Activated naive CD8-positive, alpha-beta T cell treated with anti-CD3 and anti-CD28 coated beads, Interleukin-2, amount 50 U/mL, for 16 hours (primary cell): ENCODE results near the gene FXN.
"Not testable (repeated sequence)": the region's sequence is repeated elsewhere in the genome, so short reads cannot be mapped to it uniquely, and the experiment has no call there.

Source experiments
- DNase-seq: peaks from one replicate; pipeline ENCODE4 v3.0.0-alpha.2; 2020; ENCODE audit warnings: low read depth, low spot score

Gene FXN

DNA sequence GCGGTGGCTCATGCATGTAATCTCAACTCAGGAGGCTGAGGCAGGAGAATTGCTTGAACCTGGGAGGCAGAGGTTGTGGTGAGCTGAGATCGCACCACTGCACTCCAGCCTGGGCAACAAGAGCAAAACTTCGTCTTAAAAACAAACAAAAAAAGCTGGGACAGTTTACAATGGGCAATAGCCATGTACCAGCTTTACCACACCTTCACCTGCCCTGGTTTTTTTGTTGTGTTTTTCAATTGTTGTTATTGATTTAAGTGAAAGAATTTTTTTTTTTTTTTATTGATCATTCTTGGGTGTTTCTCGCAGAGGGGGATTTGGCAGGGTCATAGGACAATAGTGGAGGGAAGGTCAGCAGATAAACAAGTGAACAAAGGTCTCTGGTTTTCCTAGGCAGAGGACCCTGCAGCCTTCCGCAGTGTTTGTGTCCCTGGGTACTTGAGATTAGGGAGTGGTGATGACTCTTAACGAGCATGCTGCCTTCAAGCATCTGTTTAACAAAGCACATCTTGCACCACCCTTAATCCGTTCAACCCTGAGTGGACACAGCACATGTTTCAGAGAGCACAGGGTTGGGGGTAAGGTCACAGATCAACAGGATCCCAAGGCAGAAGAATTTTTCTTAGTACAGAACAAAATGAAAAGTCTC, 67.9 kb downstream of the FXN start:
- DNase-seq: not testable (repeated sequence)

DNA sequence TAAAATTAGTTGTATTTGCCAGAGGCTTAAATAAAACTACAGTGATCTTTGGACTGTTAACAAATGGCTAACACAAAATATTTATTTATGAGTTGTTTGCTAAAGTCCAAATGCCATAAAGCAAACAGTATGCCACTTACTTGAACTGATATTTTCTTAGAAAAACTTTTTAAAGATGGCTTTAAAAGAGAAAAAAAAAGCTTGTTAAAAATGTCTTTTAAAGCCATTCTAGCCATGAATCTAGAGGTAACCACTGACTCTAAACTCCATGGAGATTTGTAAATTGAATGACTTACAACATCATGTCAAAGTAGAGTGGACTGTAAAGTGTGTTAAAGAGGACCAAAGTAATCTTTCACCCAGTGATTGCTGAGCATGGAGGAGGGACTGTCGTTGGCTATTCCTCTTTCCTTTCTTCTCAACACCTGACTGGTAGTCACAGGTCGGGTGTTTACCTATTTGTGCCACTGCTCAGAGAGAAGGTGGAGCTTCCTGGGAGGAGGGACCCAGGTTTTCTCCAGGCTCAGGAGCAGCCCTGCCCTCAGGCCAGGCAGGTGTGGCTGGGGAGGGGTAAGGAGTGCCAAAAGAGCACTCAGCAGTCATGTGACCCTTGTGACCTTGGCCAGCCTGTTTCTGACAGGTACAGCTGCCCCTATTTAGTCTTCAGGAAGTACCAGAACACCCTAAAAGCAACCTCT, 69.4 kb downstream of the FXN start:
- DNase-seq: no peak

DNA sequence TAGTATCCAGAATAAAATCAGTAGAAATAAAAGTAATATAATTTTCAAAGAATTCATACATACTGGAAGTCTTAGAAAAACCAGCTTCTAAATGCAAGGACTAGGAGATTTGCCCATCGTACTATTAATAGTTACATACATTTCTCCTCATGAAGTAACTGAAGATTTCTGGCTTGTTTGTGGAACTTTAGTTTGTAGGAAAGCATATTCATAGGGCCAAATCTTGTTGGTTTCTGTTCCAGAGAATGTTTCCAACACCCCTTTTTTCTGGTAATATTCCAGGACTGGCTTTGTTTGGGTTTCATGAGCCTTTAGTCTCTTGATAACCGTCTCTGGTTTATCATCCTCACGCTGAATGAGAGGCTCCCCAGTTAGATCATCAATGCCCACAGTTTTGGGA, 72.2 kb downstream of the FXN start:
- no peak for DNase-seq

DNA sequence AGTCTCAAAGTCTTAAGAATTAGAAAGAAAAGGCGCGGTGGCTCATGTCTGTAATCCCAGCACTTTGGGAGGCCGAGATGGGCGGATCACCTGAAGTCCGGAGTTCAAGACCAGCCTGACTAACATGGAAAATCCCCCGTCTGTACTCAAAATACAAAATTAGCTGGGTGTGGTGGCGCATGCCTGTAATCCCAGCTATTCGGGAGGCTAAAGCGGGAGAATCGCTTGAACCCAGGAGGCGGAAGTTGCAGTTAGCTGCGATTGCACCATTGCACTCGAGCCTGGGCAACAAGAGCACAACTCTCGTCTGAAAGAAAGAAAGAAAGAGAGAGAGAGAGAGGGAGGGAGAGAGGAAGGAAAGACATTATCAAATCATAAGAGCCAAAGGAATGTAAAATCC, 73.2 kb downstream of the FXN start:
- DNase-seq: not testable (repeated sequence)

DNA sequence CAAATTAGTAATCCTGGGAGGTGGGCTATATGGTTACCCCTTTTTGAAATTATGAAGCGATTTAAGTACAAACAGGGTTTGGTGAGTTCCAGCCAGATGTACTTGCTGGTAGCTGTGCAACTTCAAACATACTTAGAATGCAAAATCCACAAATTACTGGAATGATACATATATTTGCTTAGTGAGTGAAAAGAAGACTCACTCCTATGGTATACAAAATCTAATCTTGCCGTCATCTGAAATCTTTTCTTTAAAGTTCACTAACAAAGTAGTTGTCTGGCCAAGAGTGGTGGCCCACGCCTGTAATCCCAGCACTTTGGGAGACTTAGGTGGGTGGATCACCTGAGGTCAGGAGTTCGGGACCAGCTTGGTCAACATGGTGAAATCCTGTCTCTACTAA, 73.6 kb downstream of the FXN start:
- DNase-seq: no peak

DNA sequence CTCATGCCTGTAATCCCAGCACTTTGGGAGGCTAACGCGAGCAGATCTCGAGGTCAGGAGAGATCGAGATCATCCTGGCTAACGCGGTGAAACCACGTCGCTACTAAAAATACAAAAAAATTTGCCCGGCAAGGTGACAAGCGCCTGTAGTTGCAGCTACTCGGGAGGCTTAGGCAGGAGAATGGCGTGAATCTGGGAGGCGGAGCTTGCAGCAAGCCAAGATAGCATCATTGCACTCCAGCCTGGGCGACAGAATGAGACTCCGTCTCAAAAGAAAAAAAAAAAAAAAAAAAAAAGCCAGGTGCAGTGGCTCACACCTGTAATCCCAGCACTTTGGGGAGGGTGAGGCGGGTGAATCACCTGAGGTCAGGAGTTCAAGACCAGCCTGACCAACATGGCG, 77.1 kb downstream of the FXN start:
- DNase-seq: not testable (repeated sequence)

DNA sequence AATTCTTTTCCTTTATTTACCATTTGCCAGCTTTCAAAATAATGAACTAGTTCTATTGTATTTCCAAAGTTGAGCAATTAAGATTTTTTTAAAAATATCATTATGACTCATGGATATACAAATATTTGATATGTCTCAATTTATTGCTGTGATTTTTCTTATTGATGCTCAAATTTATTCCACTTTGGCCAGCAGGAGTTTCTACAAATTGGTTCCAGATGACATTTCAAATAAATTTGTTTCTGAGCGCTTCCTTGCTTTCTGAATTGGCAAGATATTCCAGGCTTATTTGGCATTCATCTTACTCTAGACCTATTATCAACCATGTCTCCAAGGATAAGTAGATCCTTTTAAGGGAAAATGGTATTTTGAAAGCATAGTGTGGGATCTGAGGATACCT, 80.1 kb downstream of the FXN start:
- DNase-seq: no peak

DNA sequence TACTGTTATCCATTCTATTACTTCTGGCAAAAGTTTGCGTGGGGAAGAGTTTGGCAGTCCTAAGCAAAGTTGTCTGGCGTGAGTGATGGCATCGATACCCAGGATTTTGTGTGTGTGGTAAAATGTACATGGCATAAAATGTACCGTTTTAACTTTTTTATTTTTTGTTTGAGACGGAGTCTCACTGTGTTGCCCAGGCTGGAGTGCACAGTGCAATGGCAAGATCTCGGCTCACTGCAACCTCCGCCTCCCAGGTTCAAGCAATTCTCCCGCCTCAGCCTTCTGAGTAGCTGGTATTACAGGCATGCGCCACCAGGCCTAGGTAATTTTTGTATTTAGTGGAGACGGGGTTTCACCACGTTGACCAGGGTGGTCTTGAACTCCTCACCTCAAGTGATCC, 83.1 kb downstream of the FXN start:
- DNase-seq: no peak

DNA sequence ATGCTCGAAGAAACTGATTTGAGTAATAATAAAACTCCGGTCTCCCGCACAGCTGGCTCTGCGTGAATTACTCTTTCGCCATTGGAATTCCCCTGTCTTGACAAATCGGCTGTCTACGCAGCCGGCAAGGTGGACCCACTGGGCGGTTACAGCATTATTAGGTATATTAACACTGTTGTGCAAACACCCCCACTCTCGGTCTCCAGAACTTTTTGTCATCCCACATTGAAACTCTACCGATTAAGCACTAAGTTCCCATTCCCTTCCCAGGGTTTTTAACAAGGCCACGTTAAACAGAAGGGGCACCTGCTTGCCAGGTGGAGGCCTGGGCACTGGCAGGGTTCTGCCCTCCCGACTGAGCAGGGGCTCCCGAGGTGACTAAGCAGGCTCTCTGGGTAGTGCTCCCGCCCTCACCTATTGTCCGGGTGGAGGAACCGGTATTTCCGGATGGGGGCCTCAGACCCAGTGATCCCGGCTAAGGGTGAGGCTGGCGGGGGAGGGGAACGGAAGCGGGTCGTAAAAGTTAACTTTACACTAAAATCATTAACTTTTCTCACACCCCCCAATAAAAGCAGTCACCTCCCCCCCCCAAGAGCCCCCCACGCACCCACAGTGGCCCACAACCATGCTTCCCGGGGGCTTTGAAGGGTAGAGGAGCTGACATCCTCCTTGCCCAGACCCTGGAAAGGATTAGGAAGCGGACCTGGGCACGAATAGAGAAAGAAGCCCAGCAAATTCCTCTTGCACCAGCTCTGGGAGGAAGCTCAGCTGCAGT, 85.0 kb downstream of the FXN start:
- DNase-seq: no peak

DNA sequence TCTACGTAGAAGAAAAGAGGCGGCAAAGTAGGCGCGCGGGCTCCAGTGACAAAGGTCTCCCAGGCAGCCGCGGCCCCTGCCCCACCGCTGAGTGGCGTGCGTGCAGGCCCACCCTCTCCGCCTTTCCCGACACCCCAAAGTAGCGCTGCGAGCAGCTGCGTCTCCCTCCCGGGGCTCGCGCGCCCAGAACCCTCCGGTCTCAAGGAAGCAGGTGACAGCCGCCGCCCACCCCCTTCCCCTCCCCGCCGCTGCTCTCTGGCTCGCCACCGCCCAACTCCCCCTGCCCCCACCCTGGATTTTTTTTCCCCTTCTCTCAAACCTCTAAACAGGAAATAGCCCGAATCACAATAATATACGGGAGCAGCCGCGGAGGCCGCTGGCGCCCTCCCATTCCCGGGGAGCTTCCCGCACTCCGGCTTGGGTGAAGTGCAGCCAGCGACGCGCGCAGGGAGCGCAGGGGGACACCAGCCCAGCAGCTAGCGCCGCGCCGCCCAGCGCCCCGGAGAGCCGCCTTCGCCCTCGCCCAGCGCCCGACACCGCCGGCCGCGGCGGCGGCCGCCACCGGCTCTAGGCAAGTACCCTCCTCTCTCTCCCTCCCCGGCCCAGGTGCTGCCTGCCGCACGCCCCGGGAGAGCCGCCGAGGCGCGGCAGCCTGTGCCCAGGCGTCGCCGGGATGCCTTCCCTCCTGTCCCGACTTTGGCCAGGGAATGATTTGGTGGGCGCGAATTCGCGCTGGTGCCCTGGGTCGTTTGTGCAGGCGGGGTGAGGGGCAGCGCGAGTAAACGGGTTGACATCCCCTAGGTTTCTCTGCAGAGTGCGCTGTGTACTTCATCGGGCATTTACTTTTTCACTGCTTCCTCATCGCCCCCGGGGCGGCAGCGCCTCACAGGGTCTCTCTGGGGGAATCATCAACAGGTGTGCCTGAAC, 85.9 kb downstream of the FXN start:
- DNase-seq: no peak

DNA sequence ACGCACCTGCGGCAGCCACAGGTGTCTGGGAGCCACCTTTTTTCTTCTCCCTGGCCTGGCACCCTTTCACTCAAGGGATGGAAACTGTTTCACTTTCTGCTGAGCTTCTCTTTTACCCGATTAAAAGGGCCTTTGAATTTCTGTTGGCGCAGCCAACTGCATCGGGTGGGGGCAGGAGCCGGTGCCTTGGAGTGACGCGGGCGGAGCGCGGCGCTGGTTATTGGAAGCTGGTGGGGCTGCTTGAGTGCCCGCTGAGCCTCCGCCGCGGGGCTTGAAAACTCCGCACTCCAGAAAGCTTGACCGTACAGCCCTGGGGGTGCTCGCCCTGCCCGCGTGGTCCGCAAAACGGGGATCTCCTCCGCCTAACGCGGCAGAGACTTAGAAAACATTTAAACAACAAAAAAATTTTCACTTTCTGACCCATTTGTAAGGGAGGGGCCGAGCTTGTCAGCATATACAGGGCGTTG, 86.6 kb downstream of the FXN start:
- DNase-seq: no peak

DNA sequence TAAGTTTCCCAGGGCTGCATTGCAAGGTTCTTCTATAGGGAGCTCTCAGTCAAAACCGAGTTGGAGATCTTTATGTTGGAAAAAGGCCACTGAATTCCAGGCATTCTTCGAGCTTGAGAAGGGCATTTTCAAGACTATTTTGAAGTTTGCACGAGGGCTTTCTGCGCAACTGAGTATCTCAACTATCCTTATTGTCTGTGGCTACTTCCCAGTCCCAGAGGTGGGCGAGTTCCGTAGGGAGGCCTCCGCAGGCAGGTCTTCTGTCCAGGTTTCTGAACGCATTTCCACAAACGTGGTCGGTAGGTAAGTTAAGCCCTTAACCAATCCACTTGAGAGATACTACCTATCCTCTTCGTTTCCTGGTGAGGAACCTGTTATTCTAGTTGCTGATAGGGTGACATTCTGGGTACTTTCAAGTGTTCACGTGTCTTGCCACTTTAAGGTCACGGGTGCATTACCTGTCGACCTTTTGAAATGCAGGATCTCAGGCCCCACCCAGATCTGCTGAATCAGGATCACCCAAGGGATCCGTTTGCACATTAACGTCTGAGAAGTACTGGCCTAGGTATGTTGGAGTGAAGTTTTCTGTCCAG, 87.1 kb downstream of the FXN start:
- no peak for DNase-seq

DNA sequence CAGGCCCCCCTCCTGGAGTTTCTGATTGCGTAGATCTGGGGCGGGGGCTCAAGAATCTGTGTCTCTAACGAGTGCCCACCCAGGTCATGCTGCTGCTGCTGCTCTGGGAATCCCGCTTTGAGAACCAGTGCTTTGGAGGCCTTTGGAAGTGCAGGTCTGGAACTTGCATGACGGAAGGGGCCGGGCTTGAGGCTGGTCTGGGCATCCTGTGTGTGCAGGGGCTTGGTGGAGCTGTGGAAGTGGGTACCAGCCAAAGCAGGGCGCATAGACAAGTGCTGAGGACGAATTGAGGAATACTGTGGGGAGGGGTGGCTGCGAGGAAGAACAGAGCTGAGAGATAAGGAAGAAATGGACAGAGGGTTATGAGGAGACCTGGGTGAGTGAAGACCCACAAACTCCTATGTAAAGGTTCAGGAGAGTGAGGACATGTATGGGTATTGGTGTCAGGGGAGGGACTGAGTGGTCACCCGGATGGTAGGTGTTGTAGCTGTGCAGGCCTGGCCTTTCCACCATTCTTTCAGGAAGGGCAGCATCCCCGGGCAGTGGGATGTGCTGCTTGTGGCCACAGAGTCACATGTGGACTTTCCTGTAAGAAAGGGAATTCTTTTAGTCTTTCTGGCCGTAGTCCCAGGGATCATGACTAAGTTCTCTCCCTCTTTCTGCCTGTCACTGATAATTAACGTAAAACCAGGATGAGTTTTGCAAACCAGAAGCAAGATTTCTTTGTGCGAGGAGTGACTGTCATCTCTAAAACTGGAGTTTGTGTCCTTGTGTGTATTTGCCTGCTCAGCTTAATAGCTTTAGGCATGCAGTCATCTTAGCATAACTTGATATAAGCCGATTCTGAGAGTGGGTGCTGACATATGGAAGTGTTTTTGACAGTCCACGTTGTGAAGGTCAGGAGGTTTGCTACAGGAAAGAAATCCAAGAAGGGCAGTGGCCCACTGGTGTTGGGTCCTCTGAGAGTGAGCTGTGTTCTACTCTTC, 95.2 kb downstream of the FXN start:
- no peak for DNase-seq

DNA sequence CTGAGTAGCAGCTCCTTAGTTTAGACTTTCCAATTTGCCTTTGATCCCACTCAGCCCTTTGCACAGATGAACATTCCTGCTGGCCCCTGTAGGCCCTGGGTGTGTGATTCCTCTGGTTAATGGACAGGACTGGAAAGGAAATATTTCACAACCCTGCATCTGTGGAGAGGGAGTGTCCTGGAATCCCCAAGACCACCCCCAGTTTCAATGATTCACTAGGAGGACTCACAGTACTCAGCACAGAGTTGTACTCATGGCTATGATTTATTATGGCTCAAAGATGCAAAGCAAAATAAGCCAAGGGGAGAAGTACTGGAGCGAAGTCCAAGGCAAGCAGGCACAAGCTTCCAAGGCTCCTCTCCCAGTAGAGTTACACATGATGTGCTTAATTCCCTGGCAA, 96.1 kb downstream of the FXN start:
- DNase-seq: no peak

DNA sequence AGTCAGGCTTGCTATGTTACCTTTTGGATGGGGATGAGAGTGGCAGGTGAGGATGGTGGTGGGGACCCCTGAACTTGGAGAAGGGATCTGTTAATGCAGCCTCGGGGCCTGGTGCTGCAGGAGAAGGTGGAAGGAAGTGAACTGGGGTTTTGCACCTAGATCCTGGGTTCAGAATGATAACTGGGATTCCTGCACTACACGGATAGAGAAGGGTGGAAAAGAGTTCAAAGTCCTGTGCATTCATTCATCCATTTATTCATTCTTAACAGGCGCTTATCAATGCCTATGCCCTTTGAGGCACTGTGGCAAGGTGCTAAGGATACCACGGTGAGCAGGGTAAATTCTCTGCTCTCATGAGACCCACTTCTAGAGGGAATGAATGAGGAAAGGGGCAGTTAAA, 96.8 kb downstream of the FXN start:
- DNase-seq: no peak

DNA sequence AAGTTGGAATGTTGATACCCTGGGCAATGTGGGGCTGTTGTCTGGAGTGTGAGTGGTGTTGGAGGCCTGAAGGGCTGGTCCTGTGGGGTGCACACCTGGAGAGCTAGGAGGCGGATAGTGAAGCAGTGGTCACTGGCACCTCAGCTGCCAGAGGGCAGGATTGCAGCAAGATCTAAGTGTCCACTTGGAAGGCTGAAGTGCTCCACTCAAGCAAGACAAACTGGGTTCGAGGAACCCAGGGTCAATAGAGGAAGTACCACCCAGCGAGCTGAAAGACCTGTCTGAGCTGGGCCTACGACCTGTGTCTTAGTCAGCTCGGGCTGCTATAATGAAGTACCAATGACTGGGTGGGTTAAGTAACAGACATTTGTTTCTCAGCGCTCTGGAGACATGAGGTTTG, 98.9 kb downstream of the FXN start:
- no peak for DNase-seq

DNA sequence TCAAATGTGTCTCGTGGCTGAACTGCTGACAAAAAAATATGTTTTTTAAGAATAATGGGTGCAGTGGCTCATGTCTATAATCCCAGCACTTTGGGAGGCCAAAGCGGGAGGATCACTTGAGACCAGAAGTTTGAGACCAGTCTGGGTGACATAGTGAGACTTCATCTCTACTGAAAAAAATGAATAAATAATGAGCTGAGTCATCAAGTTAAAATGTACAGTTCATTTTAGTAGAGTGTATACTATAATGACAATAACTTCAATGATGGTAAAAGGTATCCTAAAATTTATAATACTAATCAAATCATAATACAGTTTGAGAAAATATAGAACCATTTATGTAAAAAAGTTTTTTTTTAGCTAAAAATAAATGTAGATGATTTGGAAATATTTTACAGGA, 100.6 kb downstream of the FXN start:
- DNase-seq: no peak

DNA sequence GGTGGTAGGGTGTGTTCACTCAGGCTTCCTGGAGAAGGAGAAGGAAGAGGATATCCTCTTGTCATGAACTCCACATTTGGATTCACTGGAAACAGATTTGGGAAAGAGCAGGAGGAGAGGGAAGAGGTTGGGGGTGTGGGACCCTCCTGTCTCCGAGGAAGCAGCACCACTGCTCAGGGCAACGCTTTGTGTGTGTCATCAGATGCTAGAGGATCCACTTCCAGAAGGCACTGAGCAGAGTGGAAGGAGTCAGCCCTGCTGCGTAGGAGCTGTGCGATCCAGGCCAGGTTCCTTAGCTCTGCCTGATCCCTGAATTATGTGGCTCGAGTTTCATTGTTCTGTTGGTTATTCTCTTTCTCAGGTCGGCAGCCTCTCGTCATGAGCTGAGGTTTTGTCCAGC, 101.2 kb downstream of the FXN start:
- no peak for DNase-seq

DNA sequence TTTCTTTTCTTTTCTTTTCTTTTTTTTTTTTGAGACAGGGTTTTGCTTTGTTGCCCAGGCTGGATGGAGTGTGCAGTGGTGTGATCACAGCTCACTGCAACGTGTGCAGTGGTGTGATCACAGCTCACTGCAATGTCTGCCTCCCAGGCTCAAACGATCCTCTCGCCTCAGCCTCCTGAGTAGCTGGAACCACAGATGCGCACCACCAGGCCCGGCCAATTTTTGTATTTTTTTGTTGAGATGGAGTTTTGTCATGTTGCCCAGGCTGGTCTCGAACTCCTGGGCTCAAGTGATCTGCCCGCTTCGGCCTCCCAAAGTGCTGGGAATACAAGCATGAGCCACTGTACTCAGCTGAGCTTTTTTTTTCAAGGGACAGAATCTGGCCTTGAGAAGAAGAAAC, 101.8 kb downstream of the FXN start:
- DNase-seq: no peak

DNA sequence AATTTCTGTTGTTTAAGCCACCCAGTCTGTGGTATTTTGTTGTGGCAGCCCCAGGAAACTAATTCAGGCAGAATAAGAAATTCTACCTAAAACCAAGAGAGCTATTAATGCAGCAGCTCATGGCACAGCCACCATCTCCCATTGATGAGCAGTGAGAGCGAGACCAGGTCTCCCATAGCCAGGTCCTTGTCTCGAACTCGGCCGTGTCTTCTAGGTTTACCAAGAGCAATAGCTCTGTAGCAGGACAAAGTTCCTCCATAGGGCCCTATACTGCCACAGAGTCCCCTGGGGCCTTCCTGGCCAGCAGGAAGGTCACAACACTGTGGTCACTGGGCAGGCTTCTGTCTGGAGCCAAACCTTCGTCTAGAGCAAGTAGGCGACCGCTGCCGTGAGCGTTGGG, 104.0 kb downstream of the FXN start:
- no peak for DNase-seq
